ENCODE measurements around the gene SLC25A13. TPM values are rescaled to one million over a fixed set of nuclear protein-coding genes. Genes with fewer than 3 reads are reported as not detected.

The SLC25A13 gene
- total and polyA plus RNA-seq, 2 of the 4 experiments (the other 2 are of a cell fraction), result 7.4 to 11.7 TPM

- no peak overlapping the region for H3K14ac ChIP-seq (replicated peaks; ENCODE audit: low read depth, low read length)
- H3K4ac ChIP-seq (ENCODE audit: low read depth, low read length), result no peak overlapping the region
- H4K5ac ChIP-seq (ENCODE audit: low read depth, low read length), result no peak overlapping the region
- TF ChIP-seq, protein P1, sequence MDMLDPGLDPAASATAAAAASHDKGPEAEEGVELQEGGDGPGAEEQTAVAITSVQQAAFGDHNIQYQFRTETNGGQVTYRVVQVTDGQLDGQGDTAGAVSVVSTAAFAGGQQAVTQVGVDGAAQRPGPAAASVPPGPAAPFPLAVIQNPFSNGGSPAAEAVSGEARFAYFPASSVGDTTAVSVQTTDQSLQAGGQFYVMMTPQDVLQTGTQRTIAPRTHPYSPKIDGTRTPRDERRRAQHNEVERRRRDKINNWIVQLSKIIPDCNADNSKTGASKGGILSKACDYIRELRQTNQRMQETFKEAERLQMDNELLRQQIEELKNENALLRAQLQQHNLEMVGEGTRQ (IDR thresholded peaks at IDR 0.05; ENCODE audit: low read depth, low read length), result no peak
- no peaks in the 10 kb centered on the region for H3K4me1 ChIP-seq (ENCODE audit: control insufficient read depth, insufficient read depth, low read length)
- no peak overlapping the region for H4K8ac ChIP-seq (ENCODE audit: low read depth in 2 of 2, low read length in 2 of 2)
- H3K79me1 ChIP-seq (ENCODE audit: low read depth in 1 of 2, low read length in 2 of 2), result peaks cover 17 to 38% of the 10 kb centered on the region in 2 experiments; a peak in 3 of 4 replicates
- no peak overlapping the region for H2BK5ac ChIP-seq (ENCODE audit: low read depth, low read length, poor library complexity, severe bottlenecking)
- no peak overlapping the region for H3K18ac ChIP-seq (ENCODE audit: low read depth, low read length)
- H2AK9ac ChIP-seq (replicated peaks; ENCODE audit: low read depth, low read length, poor library complexity), result no peak overlapping the region
- POLR2A ChIA-PET (ENCODE audit: unreplicated experiment), result no interaction called here
- H3K23ac ChIP-seq (ENCODE audit: low read depth, low read length), result no peak overlapping the region
- H3K9me3 ChIP-seq (ENCODE audit: control insufficient read depth, insufficient read depth, low read length), result no peaks in the 10 kb centered on the region
- no peaks in the 10 kb centered on the region for H3K27me3 ChIP-seq (ENCODE audit: control insufficient read depth, insufficient read depth, low read length)
- dilution Hi-C loops (cut with HindIII; ENCODE audit: low sequenced_read_pairs, unreplicated experiment) (no loop called here), intact Hi-C loops (cut with micrococcal nuclease) (no loop called here), in situ Hi-C loops (cut with MboI; ENCODE audit: low sequenced_read_pairs) (no loop called here)
- CTCF ChIA-PET, result no interaction called here
- H3K27ac ChIP-seq (ENCODE audit: insufficient read depth, low read length), result no peak overlapping the region
- no peak for ATAC-seq (ENCODE audit: low read depth)
- no peaks in the 10 kb centered on the region for H3K36me3 ChIP-seq (ENCODE audit: control insufficient read depth, insufficient read depth, low read length)
- BruUV-seq (replicated peaks), result no TSS peak
- H2BK20ac ChIP-seq (ENCODE audit: low read depth, low read length), result no peak overlapping the region
- H4K91ac ChIP-seq (ENCODE audit: insufficient read depth, low read depth, low read length), result no peak overlapping the region
- H3K9me1 ChIP-seq (ENCODE audit: insufficient read depth, low read length), result peaks cover 3% of the 10 kb centered on the region; the same call in 1 of the 2 replicates
- no peak overlapping the region for H3K56ac ChIP-seq (ENCODE audit: extremely low read depth, insufficient read depth, low read length)
- no peak overlapping the region for H2BK15ac ChIP-seq (ENCODE audit: low read depth, low read length)
- no peak overlapping the region for H3K4me3 ChIP-seq (ENCODE audit: insufficient read depth, low read depth, low read length)
- H4K20me1 ChIP-seq (ENCODE audit: insufficient read depth, low read length), result no peaks in the 10 kb centered on the region
- H2BK120ac ChIP-seq (ENCODE audit: low read depth, low read length), result no peak overlapping the region
- no peak overlapping the region for H2AFZ ChIP-seq (replicated peaks; ENCODE audit: low read length, poor library complexity)
- H2AK5ac ChIP-seq (ENCODE audit: low read depth, low read length), result no peak overlapping the region
- H3K4me2 ChIP-seq (ENCODE audit: low read depth, low read length), result no peak overlapping the region
- no peak for DNase-seq
- no peak overlapping the region for H3K9ac ChIP-seq (ENCODE audit: low read depth, low read length)
Observed at GRCh38 chr7:96319439-96319838, 2.5 kb downstream of the SLC25A13 start.

Measured in IMR-90 (cell line).